IPS DF 19.7 (cell line): ENCODE measurements around the gene ABHD6.
"Not testable (repeated sequence)": the region's sequence is repeated elsewhere in the genome, so short reads cannot be mapped to it uniquely, and the experiment has no call there.

ENCODE experiments used
- DNase-seq: peaks from one replicate; pipeline ENCODE4 v3.0.0-alpha.2; 2013; ENCODE audit warnings: low read depth, low spot score

ABHD6 gene

DNA sequence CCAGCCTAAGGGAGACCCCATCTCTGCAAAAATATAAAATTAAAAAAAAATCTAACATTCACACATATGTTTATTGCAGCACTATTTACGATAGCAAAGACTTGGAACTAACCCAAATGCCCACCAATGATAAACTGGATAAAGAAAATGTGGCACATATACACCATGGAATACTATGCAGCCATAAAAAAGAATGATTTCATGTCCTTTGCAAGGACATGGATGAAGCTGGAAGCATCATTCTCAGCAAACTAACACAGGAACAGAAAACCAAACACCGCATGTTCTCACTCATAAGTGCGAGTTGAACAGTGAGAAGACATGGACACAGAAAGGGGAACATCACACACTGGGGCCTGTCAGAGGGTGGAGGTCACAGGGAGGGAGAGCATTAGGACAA, 35.8 kb downstream of the ABHD6 start:
- DNase-seq = not testable (repeated sequence)

DNA sequence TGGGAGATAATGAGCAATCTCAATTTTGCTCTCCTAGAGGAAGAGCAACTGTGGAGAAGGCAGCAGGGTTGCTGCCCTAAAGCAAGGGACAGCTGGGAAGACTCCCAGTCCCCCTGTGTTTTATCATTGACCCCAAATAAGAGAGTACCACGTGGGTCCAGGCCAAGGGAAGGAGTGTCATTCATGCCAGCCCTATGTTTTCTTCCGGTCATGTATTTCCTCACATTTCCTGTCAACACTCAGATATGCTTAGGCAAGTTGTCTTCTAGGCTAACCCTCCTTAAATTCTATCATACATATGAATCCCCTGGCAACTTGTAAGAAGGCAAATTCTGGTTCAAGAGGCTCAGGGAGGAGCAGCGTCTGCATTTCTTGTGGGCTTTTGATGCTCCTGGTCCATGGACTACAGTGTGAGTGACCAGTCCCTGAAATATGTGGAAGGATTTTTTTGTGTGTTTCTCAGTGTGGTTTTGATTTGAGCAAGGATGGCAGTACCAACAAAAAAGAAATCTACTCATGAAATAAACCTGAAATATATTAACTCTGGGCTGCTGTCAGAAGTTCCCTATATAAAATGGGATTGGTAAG, 36.5 kb downstream of the ABHD6 start:
- DNase-seq = no peak

DNA sequence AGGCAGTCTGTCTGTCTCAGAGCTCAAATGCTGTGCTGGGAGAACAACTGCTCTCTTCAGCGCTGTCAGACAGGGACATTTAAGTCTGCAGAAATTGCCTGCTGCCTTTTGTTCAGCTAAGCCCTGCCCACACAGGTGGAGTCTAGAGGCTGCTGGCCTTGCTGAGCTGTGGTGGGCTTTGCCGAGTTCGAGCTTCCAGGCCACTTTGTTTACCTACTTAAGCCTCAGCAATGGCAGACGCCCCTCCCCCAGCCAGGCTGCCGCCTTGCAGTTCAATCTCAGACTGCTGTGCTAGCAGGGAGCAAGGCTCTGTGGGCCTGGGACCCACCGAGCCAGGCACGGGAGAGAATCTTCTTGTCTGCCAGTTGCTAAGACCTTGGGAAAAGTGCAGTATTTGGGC, 43.5 kb downstream of the ABHD6 start:
- DNase-seq = no peak

DNA sequence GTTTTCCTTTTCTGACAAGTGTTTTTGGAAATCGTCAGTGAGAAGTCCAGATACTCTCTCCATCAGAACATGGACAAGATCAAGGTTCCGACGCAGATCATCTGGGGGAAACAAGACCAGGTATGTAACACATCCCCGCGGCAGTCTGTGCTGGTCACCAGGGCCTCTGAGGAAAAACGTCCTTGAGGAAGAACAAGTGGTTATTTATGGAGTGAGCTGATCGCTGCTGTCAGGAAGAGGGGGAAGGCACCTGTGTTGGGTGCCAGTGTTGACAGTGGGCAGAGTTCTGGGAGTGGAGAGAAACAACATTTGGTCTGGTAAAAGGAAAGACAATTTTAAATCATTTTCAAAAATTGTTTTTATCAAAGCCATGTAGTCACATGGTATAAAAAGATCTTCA, 47.7 kb downstream of the ABHD6 start:
- no peak for DNase-seq

DNA sequence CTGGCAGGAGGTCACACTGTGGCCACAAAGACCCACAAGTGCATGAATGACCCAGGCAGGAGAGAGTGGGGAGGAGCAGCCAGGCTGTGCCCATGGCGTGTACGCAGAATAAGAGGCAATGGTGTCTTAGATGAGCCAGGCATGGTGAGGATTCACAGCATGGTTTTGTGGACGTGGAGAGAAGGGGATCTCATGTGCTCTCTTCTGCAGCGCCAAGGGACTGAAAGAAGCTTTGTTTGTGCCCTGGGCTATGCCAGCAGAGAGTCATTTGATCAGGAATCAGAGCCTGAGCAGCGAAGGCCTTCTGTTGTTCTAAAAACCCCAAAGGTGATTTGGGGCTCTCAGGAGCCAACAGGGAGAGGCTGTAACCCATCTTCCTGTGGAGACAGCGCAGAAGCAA, 49.8 kb downstream of the ABHD6 start:
- no peak for DNase-seq

DNA sequence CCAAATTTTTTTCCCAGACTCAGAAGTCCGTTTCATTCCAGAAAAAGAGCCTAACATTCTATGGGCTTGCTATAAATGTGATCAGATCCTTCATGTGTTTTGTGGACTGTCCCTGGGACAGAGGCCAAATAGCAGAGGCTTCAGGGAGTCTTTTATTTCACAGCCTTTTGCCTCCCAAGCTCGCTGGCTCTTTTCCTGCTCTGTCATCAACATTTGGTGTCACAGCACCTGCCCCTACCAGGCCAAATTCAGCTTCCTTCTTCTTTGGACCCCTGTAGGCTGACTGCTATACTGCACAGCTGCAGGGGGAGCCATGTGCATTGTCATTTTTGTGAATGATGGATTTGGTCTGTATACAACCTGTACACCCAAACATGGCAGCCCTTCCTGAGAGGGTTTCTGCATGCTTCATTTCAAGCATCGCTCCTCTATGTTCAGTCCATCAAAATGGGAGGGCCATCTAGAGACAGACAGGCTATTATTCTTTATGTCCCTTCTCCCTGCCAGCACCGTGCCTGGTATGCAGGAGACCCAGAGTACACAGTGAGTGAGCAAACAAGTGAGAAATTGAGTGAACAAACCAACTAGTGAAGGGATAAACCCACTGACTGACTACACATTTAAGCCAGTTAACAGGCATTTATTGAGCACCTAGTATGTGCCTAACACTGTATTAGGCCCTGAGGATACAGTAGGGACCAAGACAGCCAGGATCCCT, 50.6 kb downstream of the ABHD6 start:
- no peak for DNase-seq

DNA sequence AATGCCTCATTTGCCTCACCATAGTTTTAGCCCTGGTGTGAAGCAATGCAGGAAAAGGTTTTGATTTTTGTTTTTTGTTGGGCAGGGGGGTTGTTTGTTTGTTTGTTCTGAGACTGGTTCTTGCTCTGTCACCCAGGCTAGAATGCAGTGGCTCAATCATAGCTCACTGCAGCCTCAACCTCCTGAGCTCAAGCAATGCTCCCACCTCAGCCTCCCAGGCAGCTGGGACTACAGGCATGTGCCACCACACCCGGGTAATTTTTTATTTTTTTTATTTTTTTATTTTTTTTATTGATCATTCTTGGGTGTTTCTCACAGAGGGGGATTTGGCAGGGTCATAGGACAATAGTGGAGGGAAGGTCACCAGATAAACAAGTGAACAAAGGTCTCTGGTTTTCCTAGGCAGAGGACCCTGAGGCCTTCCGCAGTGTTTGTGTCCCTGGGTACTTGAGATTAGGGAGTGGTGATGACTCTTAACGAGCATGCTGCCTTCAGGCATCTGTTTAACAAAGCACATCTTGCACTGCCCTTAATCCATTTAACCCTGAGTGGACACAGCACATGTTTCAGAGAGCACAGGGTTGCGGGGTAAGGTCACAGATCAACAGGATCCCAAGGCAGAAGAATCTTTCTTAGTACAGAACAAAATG, 51.5 kb downstream of the ABHD6 start:
- not testable (repeated sequence) for DNase-seq

DNA sequence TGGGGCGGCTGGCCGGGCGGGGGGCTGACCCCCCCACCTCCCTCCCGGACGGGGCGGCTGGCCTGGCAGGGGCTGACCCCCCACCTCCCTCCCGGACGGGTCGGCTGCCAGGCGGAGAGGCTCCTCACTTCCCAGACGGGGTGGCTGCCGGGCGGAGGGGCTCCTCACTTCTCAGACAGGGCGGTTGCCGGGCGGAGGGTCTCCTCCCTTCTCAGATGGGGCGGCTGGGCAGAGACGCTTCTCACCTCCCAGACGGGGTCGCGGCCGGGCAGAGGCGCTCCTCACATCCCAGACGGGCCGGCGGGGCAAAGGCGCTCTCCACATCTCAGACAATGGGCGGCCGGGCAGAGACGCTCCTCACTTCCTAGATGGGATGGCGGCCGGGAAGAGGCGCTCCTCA, 52.9 kb downstream of the ABHD6 start:
- not testable (repeated sequence) for DNase-seq

DNA sequence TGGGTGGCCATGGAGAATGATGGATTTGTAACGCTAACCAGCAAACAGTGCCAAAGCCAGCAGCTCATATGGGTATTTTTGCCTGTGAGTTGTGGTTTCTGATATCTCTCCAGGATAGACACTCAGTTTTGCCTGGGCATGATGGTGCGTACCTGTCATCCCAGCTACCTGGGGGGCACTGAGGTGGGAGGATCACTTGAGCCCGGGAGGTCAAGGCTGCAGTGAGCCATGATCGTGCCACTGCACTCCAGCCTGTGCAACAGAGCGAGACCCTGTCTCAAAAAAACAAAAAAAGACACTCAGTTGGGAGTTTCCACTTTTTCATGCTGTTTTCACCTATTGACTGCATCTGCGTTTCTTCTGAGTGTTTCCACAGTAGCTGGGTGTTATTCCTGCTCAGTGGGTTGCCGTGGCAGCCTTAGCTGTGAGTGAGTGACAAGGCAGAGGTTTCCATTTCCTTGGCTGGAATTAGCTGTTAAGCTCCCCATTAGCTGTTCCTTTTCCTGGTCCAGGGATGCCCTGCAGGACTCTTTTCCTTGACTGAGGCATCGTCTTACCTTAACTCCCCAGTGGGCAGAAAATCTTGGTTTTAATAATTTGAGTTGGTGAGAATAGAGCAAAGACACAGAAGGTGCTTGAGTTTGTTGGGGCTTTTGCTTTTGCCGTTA, 54.2 kb downstream of the ABHD6 start:
- DNase-seq = no peak

DNA sequence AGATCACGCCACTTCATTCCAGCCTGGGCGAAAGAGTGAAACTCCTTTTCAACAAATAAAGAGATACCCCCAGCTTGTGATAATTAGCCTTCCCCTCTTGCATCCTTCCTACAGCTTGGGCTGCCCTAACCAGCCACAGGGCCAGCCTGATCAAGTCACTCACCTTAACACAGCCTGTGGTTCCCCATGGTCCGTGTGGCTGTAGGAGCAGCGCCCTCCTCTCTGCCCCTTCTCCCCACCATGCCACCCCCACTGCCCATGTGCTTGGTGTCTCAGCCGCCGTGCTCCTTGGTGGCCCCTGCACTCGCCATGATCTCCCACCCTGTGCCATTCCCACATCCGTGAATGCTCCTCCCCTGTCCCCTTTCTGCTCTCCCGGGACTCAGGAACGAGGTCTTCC, 55.3 kb downstream of the ABHD6 start:
- no peak for DNase-seq

DNA sequence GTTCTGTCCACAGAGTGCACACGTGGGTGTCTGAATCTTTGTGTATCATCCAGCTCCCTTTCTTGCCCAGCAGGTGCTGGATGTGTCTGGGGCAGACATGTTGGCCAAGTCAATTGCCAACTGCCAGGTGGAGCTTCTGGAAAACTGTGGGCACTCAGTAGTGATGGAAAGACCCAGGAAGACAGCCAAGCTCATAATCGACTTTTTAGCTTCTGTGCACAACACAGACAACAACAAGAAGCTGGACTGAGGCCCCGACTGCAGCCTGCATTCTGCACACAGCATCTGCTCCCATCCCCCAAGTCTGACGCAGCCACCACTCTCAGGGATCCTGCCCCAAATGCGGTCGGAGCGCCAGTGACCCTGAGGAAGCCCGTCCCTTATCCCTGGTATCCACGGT, 55.9 kb downstream of the ABHD6 start:
- DNase-seq = no peak

DNA sequence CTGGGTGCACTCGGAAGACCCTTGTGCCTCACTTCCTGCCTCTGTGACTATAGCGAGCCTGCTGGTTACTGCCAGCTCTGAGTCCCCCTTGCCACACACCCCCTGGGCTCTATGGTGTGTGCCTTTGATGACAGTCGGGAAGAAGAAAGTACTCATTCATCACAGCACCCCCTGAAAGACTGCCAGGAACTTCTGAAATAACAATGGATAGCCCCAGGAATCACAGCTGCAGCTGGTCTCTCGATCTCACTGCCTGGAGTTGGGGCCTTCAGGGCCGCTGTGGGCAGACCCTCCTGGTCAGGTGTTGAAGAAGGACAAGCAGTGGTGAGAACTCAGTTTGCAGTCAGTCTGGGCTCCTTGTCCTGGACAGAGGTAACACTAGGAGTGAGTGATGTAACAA, 58.7 kb downstream of the ABHD6 start:
- DNase-seq = no peak

DNA sequence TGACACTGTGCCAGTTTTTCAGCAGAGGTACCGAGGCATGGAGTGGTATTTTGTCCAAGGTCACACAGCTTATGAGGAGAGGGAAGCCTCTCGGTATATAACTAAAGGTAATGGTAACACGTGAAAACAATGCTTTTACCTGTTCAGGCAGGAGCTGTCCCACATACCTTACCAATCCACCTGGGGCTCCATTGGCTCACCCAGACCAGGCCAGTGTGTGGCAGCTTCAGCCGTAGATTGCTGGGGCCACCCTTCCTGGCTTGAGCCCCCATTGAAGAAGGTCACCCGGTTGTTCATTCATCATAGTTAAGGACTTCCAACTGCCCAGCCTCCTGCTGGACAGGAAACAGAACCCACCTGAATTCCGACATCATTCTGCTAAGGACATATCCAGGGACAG, 59.3 kb downstream of the ABHD6 start:
- no peak for DNase-seq

DNA sequence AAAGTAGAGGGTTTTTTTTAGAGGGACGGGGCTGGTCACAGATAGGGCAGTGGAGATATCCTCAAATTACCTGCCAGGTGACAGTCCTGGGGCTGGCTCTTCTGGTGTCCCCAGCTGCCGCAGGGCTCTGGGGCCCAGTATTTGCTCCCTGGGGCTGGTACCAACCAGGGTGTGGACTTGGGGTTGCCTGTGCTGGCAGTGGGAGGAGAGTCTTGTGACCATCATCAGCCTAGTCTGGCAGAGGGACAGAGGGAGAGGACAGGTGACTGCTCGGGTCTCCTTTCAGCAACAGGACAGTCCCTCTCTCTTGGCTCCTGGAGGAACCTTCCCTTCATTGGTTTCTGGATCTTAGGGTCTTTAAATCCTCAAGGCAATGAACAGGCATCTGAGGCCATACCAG, 60.6 kb downstream of the ABHD6 start:
- DNase-seq = no peak

DNA sequence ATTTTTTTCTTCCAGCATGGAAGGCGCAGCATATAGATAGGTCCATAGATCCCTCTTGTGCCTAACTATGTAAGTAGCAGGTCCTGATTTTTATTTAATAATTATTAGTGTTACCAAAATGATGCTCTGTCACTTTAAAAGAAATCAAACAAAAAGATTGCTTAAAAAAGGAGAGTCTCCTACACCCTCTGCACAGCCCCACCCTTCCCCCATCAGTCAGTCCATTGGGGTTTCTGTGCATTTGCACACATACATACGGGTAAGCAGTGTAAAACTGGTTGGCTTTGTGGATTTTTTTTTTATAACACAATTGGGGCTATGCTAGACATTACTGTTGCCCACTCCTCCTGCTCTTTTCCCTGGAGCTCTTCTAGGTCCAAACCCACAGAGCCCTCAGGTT, 61.5 kb downstream of the ABHD6 start:
- DNase-seq = no peak

DNA sequence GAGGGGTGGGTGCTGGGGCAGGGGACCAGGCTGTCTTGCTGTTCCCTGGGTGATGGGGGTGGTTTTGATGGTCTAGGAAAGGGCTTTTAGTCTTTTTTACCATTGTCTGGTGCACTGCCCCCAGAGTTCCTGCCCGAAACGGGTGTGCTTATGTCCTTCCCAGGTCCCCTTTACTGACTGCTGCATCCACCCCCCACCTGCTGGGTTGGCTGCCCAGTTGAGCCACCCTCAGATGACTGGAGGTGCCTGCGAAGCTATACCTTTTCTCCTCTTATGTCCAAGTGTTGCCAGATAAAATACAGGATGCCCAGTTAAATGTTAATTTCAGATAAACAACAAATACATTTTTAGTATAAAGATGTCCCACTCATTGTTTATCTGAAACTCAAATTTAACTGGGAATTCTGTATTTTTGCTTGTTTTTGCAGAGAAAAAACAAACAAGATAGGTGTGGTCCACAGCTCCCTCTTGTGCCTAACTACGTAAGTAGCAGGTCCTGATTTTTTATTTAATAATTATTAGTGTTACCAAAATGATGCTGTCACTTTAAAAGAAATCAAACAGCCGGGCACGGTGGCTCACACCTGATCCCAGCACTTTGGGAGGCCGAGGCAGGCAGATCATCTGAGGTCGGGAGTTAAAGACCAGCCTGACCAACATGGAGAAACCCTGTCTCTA, 62.4 kb downstream of the ABHD6 start:
- DNase-seq = no peak

DNA sequence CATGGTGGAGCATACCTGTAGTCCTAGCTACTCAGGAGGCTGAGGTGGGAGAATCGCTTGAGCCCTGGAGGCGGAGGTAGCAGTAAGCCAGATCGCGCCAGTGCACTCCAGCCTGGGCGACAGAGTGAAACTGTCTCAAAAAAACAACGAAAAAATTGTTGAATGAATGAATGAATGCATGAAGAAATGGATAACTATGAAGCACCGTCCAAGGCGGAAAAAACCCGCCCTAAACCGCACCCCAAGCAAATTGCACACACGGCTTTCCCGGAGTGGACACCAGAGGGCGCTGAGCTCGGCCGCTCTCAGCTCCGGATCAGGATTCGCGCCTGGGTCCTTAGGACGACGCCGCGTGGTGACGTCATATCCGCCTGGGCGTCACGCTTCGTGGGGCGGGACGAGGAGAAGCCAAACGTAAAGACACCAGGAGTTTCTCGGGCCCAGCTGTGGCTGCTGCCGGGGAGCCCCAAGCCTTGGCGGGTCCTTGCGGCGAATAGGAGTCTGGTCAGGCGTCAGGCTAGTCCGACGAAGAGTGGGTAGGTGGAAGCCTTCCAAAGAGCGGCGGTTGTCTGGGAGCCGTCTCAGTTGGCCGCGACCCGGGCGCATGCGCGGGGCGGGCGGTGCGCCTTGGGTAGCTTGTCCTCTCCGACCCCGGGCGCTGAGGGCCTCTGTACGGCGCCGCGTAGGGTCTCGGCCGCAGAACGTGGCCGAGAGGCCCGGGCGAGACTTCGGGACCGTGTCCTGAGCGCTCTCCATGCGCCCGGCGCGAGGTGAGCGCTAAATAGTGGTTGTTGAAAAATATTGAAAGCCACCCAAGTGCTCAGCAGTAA, 68.5 kb downstream of the ABHD6 start, which contains the start of the genes HTD2 and RPP14:
TSS of gene HTD2 (plus strand) at position 639 of the 830 bp plus-strand sequence. CDS start 11,094 bp downstream, outside the sequence.
TSS of gene RPP14 (plus strand) at position 364 of the 830 bp plus-strand sequence. CDS start 4,085 bp downstream, outside the sequence.
- DNase-seq = peak; percentile 79

DNA sequence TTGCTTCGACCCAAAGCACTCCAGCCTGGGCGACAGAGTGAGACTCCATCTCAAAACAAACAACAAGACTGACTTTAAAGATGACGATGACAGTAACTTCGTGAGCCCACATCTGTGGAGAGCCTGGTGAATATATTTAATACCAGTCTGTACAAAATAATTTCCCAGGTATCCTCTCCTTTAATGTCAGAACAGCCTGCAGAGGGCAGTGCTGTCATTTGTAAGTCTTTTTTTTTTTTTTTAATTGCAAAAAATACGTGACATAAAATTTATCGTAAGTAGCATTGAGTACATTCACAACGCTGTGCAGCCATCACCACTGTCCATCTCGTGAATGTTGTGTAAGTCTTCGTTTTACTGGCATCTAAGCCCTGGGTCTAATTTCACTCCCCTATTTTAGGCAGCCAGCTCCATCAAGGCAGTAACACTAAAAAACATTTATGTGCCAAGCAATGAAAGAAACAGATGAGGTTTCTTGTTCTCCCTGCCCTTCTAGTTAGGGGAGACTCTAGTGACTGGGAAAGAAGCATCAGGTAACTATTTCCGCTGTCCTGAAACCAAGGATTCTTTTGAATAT, 70.1 kb downstream of the ABHD6 start:
- DNase-seq = no peak

DNA sequence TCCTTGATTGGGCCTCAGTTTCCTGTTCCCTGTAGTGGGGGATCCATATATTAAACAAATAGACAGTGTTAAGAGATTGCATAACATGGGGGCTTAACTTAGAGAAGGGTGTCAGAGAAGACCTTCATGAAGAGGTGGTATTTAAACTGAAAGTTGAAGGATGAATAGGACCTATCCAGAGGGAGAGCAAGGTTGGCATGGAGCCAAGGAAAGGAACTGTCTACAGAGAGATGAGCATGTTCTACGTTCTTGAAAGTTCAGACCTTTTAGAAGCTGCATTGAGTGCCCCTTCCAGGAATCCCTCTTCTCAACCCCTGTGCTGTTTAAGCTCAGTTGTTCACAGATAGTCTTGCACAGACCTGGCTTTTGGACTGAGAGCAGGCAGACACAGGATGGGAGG, 71.1 kb downstream of the ABHD6 start:
- no peak for DNase-seq

DNA sequence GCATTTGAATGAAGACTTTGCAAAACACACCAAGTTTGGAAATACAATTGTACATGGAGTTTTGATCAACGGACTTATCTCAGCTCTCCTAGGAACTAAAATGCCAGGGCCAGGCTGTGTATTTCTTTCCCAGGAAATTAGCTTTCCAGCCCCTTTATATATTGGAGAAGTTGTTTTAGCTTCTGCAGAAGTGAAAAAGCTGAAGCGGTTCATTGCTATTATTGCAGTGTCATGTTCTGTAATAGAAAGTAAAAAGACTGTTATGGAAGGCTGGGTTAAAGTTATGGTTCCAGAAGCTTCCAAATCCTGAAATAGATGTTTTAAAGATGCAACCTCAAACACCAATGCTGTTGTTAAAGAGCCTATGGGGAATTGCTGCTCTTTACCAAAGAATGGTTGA, 80.2 kb downstream of the ABHD6 start:
- DNase-seq = no peak

DNA sequence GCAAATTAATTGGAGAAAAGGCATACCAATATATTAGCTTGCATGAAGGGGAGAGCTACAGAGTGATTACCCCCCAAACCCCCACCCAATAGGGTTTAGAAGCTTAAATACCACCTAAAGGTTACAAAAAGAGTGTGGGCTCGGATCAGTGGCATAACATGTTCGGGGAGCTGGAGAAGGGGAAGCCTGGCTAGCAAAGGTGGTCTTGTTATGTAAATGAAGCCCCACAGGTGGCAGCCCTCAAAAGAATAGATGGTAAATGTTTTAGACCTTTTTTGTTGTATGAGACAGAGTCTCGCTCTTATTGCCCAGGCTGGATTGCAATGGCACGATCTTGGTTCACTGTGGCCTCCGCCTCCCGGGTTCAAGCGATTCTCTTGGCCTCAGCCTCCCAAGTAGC, 84.2 kb downstream of the ABHD6 start:
- DNase-seq = peak; percentile 40
